Subcutaneous abdominal adipose tissue (tissue), 5 donors: ENCODE results near the gene EXOSC2.

Experiments used
- H3K27ac ChIP-seq: one replicate; pipeline ENCODE4 v1.7.0; 2013; ENCODE audit warnings: low read depth, mild to moderate bottlenecking, inconsistent platforms, low read length, moderate library complexity
- H3K27me3 ChIP-seq, 5 donors: one replicate each; pipeline ENCODE4 v1.7.0; 2013; ENCODE audit warnings: low read length in 5 of 5, inconsistent platforms in 1 of 5; ENCODE audit not compliant: control insufficient read depth in 5 of 5, insufficient read depth in 4 of 5
- H3K36me3 ChIP-seq, 5 donors: one replicate each; pipeline ENCODE4 v1.7.0; 2013; ENCODE audit warnings: low read length in 5 of 5; ENCODE audit not compliant: control insufficient read depth in 5 of 5, insufficient read depth in 5 of 5
- H3K4me1 ChIP-seq, 5 donors: one replicate each; pipeline ENCODE4 v1.7.0; 2013; ENCODE audit warnings: low read length in 5 of 5, mild to moderate bottlenecking in 3 of 5, moderate library complexity in 1 of 5; ENCODE audit not compliant: control insufficient read depth in 5 of 5, insufficient read depth in 5 of 5
- H3K4me3 ChIP-seq, 5 donors: one replicate each; pipeline ENCODE4 v1.7.0; 2013; ENCODE audit warnings: low read length in 5 of 5, low read depth in 1 of 5
- H3K9ac ChIP-seq, 5 donors: one replicate each; pipeline ENCODE4 v1.7.0; 2013; ENCODE audit warnings: low read length in 5 of 5, mild to moderate bottlenecking in 4 of 5, moderate library complexity in 3 of 5
- H3K9me3 ChIP-seq, 5 donors: one replicate each; pipeline ENCODE4 v1.7.0; 2013; ENCODE audit warnings: low read length in 5 of 5; ENCODE audit not compliant: control insufficient read depth in 5 of 5
- donor health status: healthy.
- donor health status: healthy.
- donor health status: healthy.
- donor health status: healthy.
- donor health status: healthy.

EXOSC2 gene

DNA sequence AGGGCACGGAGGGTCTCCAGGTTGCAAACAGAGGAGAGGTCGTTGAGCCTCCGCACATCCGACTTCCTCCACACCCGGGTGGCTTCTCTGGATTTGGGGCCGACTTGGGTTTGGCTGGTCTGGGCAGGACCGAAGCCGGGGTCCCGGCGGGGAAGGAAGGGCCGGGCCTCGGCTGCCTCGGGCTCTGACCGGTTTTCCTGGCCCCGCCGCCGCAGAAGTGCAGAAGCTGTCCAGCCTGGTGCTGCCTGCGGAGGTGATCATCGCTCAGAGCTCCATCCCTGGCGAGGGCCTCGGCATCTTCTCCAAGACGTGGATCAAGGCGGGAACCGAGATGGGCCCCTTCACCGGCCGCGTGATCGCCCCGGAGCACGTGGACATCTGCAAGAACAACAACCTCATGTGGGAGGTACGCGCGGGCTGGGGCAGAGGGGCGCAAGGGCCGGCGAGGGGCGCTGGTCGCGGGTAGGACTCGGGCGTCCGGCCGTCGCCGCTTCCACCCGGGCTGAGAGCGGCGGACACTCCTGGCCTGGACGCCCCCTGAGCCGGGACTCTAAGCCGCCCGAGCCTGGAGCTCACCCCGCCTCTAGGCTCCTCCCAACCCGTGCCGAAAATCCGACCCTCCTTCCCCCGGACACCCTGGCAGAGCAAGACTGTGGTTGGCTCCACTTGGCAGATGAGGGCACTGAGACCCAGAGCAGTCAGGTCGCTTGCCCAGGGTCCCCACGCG lies 27.0 kb upstream of the EXOSC2 start:
- Histone ChIP-seq H3K9ac (no peak overlapping the region), H3K27me3 (peaks cover 47 to 71% (median 65%) of the 10 kb centered on the region in 5 donors), H3K9me3 (no peaks in the 10 kb centered on the region), H3K4me3 (no peak overlapping the region), H3K27ac (no peak overlapping the region), H3K36me3 (no peaks in the 10 kb centered on the region), H3K4me1 (peaks cover 0 to 48% (median 40%) of the 10 kb centered on the region in 5 donors)

GRCh38 chr9:130667120-130667435 lies 26.5 kb upstream of the EXOSC2 start:
- H3K36me3 ChIP-seq: no peaks in the 10 kb centered on the region
- H3K27ac ChIP-seq: no peak overlapping the region
- no peaks in the 10 kb centered on the region for H3K9me3 ChIP-seq
- no peak overlapping the region for H3K4me3 ChIP-seq
- peaks cover 0 to 43% (median 38%) of the 10 kb centered on the region in 5 donors for H3K4me1 ChIP-seq
- H3K9ac ChIP-seq: no peak overlapping the region
- peaks cover 41 to 66% (median 60%) of the 10 kb centered on the region in 5 donors for H3K27me3 ChIP-seq

GRCh38 chr9:130668196-130668595 lies 25.4 kb upstream of the EXOSC2 start:
- H3K27me3 ChIP-seq: peaks cover 30 to 54% (median 49%) of the 10 kb centered on the region in 5 donors
- H3K36me3 ChIP-seq: no peaks in the 10 kb centered on the region
- no peak overlapping the region for H3K4me3 ChIP-seq

DNA sequence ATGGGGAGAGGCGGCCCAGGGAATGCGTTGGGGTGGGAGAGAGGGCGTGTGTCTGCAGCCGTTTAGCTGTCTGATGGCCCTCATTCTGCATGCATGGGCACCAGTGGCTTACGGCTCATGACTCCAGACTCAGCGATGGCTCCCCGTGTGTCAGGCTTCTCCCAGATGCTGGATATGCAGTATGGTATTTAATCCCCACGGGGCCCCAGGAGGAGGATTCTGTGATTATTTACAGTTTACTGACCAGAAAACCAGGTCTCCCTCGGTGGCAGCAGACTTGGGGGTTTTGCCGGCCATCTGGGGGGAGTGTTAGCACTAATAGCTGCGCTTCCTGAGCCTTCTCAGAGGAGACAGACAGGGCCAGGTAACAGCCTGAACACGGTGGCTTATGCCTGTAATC lies 24.9 kb upstream of the EXOSC2 start:
- no peaks in the 10 kb centered on the region for H3K36me3 ChIP-seq
- peaks cover 28 to 50% (median 44%) of the 10 kb centered on the region in 5 donors for H3K27me3 ChIP-seq
- H3K9me3 ChIP-seq: no peaks in the 10 kb centered on the region
- no peak overlapping the region for H3K9ac ChIP-seq
- H3K27ac ChIP-seq: no peak overlapping the region
- H3K4me1 ChIP-seq: peaks cover 0 to 28% (median 23%) of the 10 kb centered on the region in 5 donors
- no peak overlapping the region for H3K4me3 ChIP-seq

More at GRCh38 chr9:130668196-130668595, 25.4 kb upstream of the EXOSC2 start:
- peaks cover 0 to 32% (median 28%) of the 10 kb centered on the region in 5 donors for H3K4me1 ChIP-seq
- no peak overlapping the region for H3K27ac ChIP-seq
- no peak overlapping the region for H3K9ac ChIP-seq
- H3K9me3 ChIP-seq: no peaks in the 10 kb centered on the region

DNA sequence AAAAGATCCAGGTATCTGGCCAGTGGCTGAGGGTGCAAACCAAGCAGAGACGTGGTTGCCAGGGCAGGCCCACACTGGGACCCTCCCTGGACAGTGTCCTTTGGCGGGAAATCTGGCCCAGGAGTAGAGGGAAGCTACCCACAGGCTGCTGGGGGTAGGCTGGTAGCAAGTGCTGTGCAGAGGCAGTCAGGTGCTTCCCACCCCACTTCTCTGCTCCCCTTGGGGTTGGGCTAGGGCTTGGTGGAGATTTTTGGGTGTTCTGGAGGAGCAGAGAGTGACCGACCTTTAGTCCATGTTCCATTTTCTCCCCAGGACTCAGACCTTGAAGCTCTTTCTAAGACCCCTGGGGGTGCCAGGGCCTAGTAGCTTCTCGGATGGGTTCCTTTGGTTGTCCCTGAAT lies 23.6 kb upstream of the EXOSC2 start:
- Histone ChIP-seq H3K27ac (no peak overlapping the region), H3K4me3 (no peak overlapping the region), H3K27me3 (peaks cover 23 to 38% (median 35%) of the 10 kb centered on the region in 5 donors), H3K9ac (no peak overlapping the region), H3K9me3 (no peaks in the 10 kb centered on the region), H3K4me1 (peaks cover 0 to 15% (median 11%) of the 10 kb centered on the region in 5 donors), H3K36me3 (no peaks in the 10 kb centered on the region)

- Histone ChIP-seq H3K9me3 (no peaks in the 10 kb centered on the region), H3K9ac (no peak overlapping the region), H3K4me3 (no peak overlapping the region), H3K27ac (no peak overlapping the region), H3K36me3 (no peaks in the 10 kb centered on the region), H3K4me1 (peaks cover 0 to 11% (median 8%) of the 10 kb centered on the region in 5 donors), H3K27me3 (peaks cover 21 to 34% (median 30%) of the 10 kb centered on the region in 5 donors)
Observed at GRCh38 chr9:130670644-130671043, 22.9 kb upstream of the EXOSC2 start.

- Histone ChIP-seq H3K4me3 (no peak overlapping the region), H3K9me3 (no peaks in the 10 kb centered on the region), H3K9ac (no peak overlapping the region), H3K27ac (no peak overlapping the region), H3K27me3 (peaks cover 6 to 18% (median 12%) of the 10 kb centered on the region in 5 donors), H3K36me3 (no peaks in the 10 kb centered on the region), H3K4me1 (no peaks in the 10 kb centered on the region)
Observed at GRCh38 chr9:130672466-130672865, 21.1 kb upstream of the EXOSC2 start.

GRCh38 chr9:130672933-130673615 lies 20.5 kb upstream of the EXOSC2 start:
- no peak overlapping the region for H3K4me3 ChIP-seq
- no peaks in the 10 kb centered on the region for H3K4me1 ChIP-seq
- no peak overlapping the region for H3K27ac ChIP-seq
- H3K27me3 ChIP-seq: peaks cover 0 to 15% (median 6%) of the 10 kb centered on the region in 5 donors
- no peaks in the 10 kb centered on the region for H3K36me3 ChIP-seq
- no peak overlapping the region for H3K9ac ChIP-seq
- H3K9me3 ChIP-seq: no peaks in the 10 kb centered on the region

DNA sequence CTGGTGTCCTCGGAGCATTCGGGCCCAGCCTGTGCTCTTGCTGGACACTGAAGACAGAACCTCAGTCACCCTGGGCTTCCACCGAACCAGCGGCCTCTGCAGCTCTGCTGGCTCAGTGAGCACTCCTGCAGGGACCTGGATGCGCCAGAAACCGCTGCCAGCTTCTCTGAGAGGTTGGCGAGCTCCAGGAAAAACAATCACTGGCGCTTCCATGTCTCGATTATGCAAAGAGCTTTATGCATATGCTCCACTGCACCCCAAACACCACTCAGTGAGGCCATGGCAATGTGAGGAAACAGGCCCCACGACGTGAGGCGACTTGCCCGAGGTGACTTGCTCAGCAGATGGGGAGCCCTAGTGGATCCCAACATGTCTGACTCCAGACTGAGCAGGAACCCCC lies 18.2 kb upstream of the EXOSC2 start:
- Histone ChIP-seq H3K27me3 (peaks cover 0 to 16% (median 4%) of the 10 kb centered on the region in 5 donors), H3K9me3 (no peaks in the 10 kb centered on the region), H3K36me3 (no peaks in the 10 kb centered on the region), H3K9ac (no peak overlapping the region), H3K4me1 (no peaks in the 10 kb centered on the region), H3K4me3 (no peak overlapping the region), H3K27ac (no peak overlapping the region)

DNA sequence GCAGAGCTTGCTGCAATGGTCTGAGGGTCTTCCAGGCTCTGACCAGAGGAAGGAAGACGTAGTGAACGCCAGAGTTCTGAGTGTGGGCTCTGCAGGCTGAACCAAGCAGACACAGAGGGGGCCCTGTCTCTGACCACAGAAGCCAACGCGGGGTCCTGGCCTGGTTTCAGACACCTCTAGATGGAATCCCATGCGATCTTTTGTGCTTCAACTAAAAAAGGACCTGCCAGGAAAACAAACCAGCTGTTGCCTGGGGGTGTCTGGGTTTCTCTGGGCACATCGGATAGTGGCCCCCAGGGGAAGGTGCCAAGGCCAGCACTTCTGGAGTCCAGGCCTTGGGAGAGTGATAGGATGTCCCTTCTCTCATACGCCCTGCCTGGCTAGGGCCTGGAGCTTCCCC lies 16.3 kb upstream of the EXOSC2 start:
- H3K27ac ChIP-seq: no peak overlapping the region
- no peak overlapping the region for H3K4me3 ChIP-seq
- H3K36me3 ChIP-seq: no peaks in the 10 kb centered on the region
- peaks cover 1 to 15% (median 14%) of the 10 kb centered on the region in 5 donors for H3K4me1 ChIP-seq
- no peaks in the 10 kb centered on the region for H3K9me3 ChIP-seq
- H3K9ac ChIP-seq: no peak overlapping the region
- H3K27me3 ChIP-seq: peaks cover 4 to 20% (median 5%) of the 10 kb centered on the region in 5 donors
